Activated CD8-positive, alpha-beta memory T cell treated with anti-CD3 and anti-CD28 coated beads, Interleukin-2, amount 50 U/mL, for 1 hour (primary cell): ENCODE measurements around the gene PEAR1.

Experiments
- DNase-seq: peaks from one replicate; pipeline ENCODE4 v3.0.0-alpha.2; 2020; ENCODE audit errors: extremely low read depth

PEAR1 gene

GRCh38 chr1:156901590-156901900 lies 8.0 kb downstream of the PEAR1 start:
- no peak for DNase-seq

DNA sequence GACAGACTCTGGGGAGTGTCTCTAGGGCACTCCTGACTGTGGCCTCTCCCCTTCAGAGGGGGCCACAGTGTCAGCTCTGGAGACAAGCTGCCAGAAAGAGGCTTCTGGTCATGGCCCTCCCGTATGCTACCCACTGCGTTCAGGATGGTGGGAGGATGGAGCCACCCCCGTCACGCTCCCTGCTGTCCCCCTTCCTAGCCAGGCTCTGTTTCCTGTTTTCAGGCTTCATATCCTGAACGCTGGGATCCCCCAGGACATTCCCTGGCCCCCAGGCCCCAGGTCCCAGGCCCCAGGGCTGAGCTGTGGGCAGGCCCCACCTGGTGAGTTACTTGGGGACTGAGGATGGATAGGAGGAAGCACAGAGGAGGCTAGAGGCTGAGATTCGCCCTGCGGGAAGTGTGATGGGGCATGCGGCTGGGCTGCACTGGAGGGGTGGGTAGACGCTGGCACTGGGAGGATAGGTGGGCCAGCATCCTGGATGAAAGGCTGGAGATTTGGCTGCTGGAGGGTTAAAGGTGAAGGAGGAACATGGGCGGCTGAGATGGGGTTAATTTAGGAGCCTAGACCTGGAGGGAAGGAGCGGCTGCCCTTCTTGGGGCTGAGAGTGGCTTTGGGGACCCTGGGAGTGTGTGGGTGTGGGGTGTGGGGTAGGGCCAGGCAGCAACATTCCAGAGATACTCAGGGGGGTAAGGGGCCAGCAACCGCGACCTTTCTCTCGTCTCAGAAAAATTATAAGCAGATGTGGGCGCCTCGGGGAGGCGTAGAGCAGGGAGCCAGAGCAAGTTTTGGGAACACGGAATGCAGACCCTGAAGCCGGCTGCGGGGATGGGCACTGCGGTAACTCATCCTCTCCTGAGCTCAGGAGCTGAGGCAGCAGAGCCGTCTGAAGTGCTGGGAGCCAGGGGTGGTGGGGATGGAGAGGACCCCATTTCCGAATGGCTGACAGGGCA lies 8.7 kb downstream of the PEAR1 start:
- DNase-seq, result no peak

- no peak for DNase-seq
These were observed 10.0 kb downstream of the PEAR1 start for GRCh38 chr1:156903328-156904091.

GRCh38 chr1:156904187-156904959 lies 10.9 kb downstream of the PEAR1 start:
- no peak for DNase-seq

GRCh38 chr1:156905176-156905575 lies 11.7 kb downstream of the PEAR1 start:
- no peak for DNase-seq

GRCh38 chr1:156905651-156906050 lies 12.1 kb downstream of the PEAR1 start:
- no peak for DNase-seq

DNA sequence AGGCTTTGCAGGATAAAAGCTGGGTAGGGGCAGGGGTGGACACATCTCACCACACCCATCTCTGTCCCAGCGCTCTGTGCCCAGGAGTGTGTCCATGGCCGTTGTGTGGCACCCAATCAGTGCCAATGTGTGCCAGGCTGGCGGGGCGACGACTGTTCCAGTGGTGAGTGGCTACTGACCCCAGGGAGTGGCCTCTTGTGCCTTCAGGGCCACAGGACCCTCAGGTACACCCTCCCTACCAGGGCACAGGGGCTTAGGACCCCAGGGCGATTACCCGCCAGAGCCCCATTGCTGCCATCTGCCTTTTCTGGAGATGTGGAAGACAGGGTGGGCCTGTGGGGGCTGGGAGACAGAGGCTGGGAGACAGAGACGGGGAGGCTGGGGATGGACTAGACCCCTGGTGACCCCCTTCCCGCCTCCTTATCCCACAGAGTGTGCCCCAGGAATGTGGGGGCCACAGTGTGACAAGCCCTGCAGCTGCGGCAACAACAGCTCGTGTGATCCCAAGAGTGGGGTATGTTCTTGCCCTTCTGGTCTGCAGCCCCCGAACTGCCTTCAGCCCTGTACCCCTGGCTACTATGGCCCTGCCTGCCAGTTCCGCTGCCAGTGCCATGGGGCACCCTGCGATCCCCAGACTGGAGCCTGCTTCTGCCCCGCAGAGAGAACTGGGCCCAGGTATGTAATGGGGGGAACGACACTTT lies 12.8 kb downstream of the PEAR1 start:
- no peak for DNase-seq

- DNase-seq, result no peak
These were observed 15.0 kb downstream of the PEAR1 start for GRCh38 chr1:156908541-156908940.

DNA sequence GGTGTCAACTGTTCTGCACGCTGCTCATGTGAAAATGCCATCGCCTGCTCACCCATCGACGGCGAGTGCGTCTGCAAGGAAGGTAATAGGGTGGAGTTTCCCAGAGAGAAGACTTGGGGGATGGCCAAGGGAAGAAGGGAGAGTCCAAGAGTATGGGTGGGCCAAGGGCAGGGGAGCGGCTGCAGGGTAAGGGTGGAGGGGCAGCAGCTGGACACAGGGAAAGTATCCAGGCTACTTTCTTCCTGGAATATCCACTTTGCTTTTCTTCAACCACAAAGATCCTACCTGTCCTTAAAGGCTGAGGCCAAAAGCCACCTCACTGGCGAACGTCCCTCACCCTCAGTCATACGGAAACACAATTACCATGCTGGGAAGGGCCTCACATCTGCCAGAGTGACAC lies 15.4 kb downstream of the PEAR1 start:
- no peak for DNase-seq

DNA sequence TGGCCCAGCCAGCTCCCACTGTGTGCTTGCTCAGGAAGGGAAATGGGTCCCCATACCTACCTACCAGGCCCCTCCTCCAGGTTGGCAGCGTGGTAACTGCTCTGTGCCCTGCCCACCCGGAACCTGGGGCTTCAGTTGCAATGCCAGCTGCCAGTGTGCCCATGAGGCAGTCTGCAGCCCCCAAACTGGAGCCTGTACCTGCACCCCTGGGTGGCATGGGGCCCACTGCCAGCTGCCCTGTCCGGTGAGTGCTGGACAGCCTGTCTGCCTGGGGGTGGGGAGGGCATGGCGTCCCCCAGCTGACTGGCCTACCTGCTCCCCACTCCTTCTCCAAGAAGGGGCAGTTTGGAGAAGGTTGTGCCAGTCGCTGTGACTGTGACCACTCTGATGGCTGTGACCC lies 16.2 kb downstream of the PEAR1 start:
- no peak for DNase-seq

DNA sequence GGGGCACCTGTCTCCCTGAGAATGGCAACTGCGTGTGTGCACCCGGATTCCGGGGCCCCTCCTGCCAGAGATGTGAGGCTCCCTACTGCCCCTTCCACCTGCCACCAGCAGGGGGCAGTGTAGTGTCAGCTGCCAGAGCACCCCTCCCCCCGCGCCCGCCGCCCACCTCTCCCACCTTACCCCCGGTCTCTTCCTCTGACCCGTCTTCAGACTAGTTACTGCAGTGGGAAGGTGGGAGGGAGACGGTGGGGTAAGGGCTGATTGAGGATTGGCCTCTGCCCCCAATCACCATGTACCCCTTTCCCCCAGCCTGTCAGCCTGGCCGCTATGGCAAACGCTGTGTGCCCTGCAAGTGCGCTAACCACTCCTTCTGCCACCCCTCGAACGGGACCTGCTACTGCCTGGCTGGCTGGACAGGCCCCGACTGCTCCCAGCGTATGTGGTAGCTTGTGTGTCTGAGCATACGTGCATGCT lies 16.8 kb downstream of the PEAR1 start:
- no peak for DNase-seq

GRCh38 chr1:156911577-156912298 lies 18.2 kb downstream of the PEAR1 start:
- DNase-seq, result no peak

DNA sequence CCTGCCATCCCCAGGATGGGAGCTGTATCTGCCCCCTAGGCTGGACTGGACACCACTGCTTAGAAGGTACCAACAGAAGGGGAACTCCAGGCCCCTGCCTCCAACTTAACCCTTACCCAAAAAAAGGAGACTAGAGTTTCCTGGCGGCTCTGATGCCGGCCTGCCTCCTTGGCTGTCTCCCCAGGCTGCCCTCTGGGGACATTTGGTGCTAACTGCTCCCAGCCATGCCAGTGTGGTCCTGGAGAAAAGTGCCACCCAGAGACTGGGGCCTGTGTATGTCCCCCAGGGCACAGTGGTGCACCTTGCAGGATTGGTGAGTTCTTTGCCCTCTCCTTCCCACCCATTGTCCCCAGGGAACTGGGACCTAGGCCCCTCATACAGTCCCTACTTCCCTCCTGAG lies 18.8 kb downstream of the PEAR1 start:
- no peak for DNase-seq

DNA sequence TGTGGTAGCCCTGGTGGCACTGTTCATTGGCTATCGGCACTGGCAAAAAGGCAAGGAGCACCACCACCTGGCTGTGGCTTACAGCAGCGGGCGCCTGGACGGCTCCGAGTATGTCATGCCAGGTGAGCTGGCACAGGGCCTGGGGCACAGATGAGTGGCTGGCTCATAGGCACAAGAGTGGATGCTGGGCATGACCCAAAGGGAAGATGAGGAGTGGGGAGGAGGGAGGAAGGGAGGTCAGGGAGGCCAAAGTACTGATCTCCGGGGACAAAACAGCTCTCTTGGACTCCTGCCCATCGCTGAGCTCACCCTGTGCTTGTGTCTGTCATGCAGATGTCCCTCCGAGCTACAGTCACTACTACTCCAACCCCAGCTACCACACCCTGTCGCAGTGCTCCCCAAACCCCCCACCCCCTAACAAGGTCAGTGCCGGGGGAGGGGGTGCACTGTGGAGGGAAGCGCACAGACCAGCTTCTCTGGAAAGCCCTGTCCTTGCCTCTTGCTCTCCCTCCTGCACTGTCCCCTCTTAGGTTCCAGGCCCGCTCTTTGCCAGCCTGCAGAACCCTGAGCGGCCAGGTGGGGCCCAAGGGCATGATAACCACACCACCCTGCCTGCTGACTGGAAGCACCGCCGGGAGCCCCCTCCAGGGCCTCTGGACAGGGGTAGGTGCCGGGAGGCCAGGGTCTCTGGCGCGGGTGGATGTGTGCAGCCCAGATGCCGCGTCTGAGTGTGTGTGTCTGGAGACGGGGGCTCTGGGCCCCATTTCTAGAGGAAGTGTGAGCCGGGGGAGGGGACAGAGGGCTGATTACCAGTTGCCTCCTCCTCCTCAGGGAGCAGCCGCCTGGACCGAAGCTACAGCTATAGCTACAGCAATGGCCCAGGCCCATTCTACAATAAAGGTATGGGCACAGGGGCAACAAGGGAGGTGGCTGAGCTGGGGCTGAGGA lies 19.6 kb downstream of the PEAR1 start:
- DNase-seq, result no peak

- no peak for DNase-seq
These were observed 20.4 kb downstream of the PEAR1 start for GRCh38 chr1:156913809-156914387.

GRCh38 chr1:156914440-156914856 lies 20.9 kb downstream of the PEAR1 start:
- DNase-seq, result no peak

- DNase-seq, result no peak
These were observed 26.9 kb downstream of the PEAR1 start, which contains the start of gene LRRC71 for GRCh38 chr1:156920233-156921052. Gene LRRC71 (plus strand): TSS chr1:156920632. CDS start chr1:156920804, 172 bp downstream.

- no peak for DNase-seq
These were observed 27.6 kb downstream of the PEAR1 start for GRCh38 chr1:156921053-156921529.
